Measurements from ENCODE around the gene TMEM120B.
"Not testable (repeated sequence)": the region's sequence is repeated elsewhere in the genome, so short reads cannot be mapped to it uniquely, and the experiment has no call there.

GRCh38 chr12:121709064-121709424 is 3.5 kb upstream of the TMEM120B start:
- not testable (repeated sequence) for TF ChIP-seq CTCF, POLR2A, POLR2AphosphoS5 (IDR thresholded peaks at IDR 0.05)

Data from breast epithelium (tissue), 3 donors.